ENCODE data around the gene CEL. TPM values are rescaled to one million over a fixed set of nuclear protein-coding genes. Genes with fewer than 3 reads are reported as not detected.
A peak's percentile ranks its signal among the peaks of the same experiment; 100 is the strongest.

CEL gene
- total RNA-seq, 1 experiment from 2014 or later: 6.6 TPM

- TF ChIP-seq OVOL2 (CRISPR knock-in tag; IDR thresholded peaks at IDR 0.05; ENCODE audit: borderline replicate concordance): no peak
- no peak for TF ChIP-seq ZNF263 (CRISPR knock-in tag; IDR thresholded peaks at IDR 0.05; ENCODE audit: low read depth)
Measured at GRCh38 chr9:133058071-133058470, 3.7 kb upstream of the CEL start (continued).

GRCh38 chr9:133058550-133059320 lies 3.0 kb upstream of the CEL start:
- POLR2A ChIA-PET: no interaction called here
- DNase-seq (ENCODE audit: low spot score): no peak
- peak overlapping the region; percentile 89 for H3K27ac Mint-ChIP-seq
- no peak overlapping the region for H3K4me3 Mint-ChIP-seq
- no peak for ATAC-seq
- H3K36me3 Mint-ChIP-seq: peaks cover 24% of the 10 kb centered on the region
- no peaks in the 10 kb centered on the region for H3K9me3 Mint-ChIP-seq
- CTCF ChIA-PET: interaction anchor here (3.0 kb wide), 1 partner anchor 85 kb away, joined by 13 read pairs; no protein-coding TSS in a partner anchor
- H3K4me1 Mint-ChIP-seq: peaks cover 35% of the 10 kb centered on the region
- TF ChIP-seq IRF1 (CRISPR knock-in tag; IDR thresholded peaks at IDR 0.05): no peak
- TF ChIP-seq FOXP1 (CRISPR knock-in tag; IDR thresholded peaks at IDR 0.05; ENCODE audit: borderline replicate concordance): no peak
- no peak for TF ChIP-seq MXD4 (CRISPR knock-in tag; IDR thresholded peaks at IDR 0.05; ENCODE audit: borderline replicate concordance)
- TF ChIP-seq EMX1 (CRISPR knock-in tag; IDR thresholded peaks at IDR 0.05): no peak
- no peak for TF ChIP-seq SMAD4 (CRISPR knock-in tag; IDR thresholded peaks at IDR 0.05)
- TF ChIP-seq ZNF317 (CRISPR knock-in tag; IDR thresholded peaks at IDR 0.05; ENCODE audit: borderline replicate concordance, low read depth): no peak
- TF ChIP-seq, protein P1, sequence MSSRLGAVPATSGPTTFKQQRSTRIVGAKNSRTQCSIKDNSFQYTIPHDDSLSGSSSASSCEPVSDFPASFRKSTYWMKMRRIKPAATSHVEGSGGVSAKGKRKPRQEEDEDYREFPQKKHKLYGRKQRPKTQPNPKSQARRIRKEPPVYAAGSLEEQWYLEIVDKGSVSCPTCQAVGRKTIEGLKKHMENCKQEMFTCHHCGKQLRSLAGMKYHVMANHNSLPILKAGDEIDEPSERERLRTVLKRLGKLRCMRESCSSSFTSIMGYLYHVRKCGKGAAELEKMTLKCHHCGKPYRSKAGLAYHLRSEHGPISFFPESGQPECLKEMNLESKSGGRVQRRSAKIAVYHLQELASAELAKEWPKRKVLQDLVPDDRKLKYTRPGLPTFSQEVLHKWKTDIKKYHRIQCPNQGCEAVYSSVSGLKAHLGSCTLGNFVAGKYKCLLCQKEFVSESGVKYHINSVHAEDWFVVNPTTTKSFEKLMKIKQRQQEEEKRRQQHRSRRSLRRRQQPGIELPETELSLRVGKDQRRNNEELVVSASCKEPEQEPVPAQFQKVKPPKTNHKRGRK (CRISPR knock-in tag; IDR thresholded peaks at IDR 0.05; ENCODE audit: borderline replicate concordance): no peak
- no peaks in the 10 kb centered on the region for H3K27me3 Mint-ChIP-seq (ENCODE audit: low read depth)

DNA sequence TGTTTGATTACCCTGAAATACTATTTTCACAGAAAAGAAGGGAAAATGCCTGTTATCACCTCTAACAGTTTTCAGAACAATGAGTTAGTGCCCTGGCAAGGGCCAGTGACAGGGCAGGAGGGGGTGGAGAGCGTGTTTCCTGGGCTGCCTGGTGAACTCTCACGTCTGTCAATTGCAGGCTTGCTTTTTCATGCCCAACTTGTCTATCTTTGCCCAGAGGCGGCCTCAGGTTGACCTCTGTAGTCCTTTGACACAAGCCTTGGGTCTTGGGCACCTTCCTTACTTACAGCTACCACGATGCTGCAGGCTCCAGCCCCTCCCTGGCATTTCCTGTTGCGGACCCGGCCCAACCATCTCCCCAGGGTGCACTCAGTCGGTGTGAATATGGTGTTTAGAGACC lies 2.2 kb upstream of the CEL start:
- Mint-ChIP-seq H3K4me3 (no peak overlapping the region), H3K9me3 (no peaks in the 10 kb centered on the region), H3K36me3 (peaks cover 19% of the 10 kb centered on the region), H3K4me1 (peaks cover 35% of the 10 kb centered on the region), H3K27me3 (ENCODE audit: low read depth) (no peaks in the 10 kb centered on the region), H3K27ac (0 out of 2 replicates have a peak overlapping the region, but pooled peaks have one; percentile 5)
- no peak for DNase-seq (ENCODE audit: low spot score)
- ChIA-PET POLR2A (no interaction called here), CTCF (interaction anchor here (0.6 to 3.0 kb wide), 6 partner anchors 10 to 126 kb away, joined by 3 to 13 read pairs (median 6); partner anchors contain the start of gene GTF3C5)
- TF ChIP-seq, protein P2, sequence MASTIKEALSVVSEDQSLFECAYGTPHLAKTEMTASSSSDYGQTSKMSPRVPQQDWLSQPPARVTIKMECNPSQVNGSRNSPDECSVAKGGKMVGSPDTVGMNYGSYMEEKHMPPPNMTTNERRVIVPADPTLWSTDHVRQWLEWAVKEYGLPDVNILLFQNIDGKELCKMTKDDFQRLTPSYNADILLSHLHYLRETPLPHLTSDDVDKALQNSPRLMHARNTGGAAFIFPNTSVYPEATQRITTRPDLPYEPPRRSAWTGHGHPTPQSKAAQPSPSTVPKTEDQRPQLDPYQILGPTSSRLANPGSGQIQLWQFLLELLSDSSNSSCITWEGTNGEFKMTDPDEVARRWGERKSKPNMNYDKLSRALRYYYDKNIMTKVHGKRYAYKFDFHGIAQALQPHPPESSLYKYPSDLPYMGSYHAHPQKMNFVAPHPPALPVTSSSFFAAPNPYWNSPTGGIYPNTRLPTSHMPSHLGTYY (CRISPR knock-in tag; IDR thresholded peaks at IDR 0.05): no peak
- TF ChIP-seq ZNF423 (CRISPR knock-in tag; IDR thresholded peaks at IDR 0.05): 0 out of 2 replicates have a peak, but pooled peaks have one; percentile 30
- TF ChIP-seq CDX4 (CRISPR knock-in tag; IDR thresholded peaks at IDR 0.05; ENCODE audit: borderline replicate concordance): no peak
- no peak for TF ChIP-seq PRDM15 (CRISPR knock-in tag; IDR thresholded peaks at IDR 0.05)
- no peak for TF ChIP-seq NR1H2 (CRISPR knock-in tag; IDR thresholded peaks at IDR 0.05)
- no peak for ATAC-seq
